ENCODE data around the gene STAM. TPM values are rescaled to one million over a fixed set of nuclear protein-coding genes. Genes with fewer than 3 reads are reported as not detected.

The STAM gene
- total and polyA plus RNA-seq, 2 donors from 2014 or later = 10.3 to 26.1 TPM

- H3K27me3 ChIP-seq (ENCODE audit: control insufficient read depth, insufficient read depth, low read length) = no peaks in the 10 kb centered on the region
- no peaks in the 10 kb centered on the region for H3K36me3 ChIP-seq (ENCODE audit: control insufficient read depth in 2 of 3, insufficient read depth in 3 of 3, low read length in 3 of 3)
- no peak overlapping the region for H3K9ac ChIP-seq (ENCODE audit: low read length in 3 of 3)
- no peak for FAIRE-seq
- H3K27ac ChIP-seq (ENCODE audit: low read depth in 2 of 2, low read length in 2 of 2) = no peak overlapping the region
- no peaks in the 10 kb centered on the region for H3K9me3 ChIP-seq (ENCODE audit: control insufficient read depth in 2 of 3, insufficient read depth in 1 of 3, low read length in 3 of 3)
- intact Hi-C loops (cut with DNase I) = no loop called here
- TF ChIP-seq, protein P1, sequence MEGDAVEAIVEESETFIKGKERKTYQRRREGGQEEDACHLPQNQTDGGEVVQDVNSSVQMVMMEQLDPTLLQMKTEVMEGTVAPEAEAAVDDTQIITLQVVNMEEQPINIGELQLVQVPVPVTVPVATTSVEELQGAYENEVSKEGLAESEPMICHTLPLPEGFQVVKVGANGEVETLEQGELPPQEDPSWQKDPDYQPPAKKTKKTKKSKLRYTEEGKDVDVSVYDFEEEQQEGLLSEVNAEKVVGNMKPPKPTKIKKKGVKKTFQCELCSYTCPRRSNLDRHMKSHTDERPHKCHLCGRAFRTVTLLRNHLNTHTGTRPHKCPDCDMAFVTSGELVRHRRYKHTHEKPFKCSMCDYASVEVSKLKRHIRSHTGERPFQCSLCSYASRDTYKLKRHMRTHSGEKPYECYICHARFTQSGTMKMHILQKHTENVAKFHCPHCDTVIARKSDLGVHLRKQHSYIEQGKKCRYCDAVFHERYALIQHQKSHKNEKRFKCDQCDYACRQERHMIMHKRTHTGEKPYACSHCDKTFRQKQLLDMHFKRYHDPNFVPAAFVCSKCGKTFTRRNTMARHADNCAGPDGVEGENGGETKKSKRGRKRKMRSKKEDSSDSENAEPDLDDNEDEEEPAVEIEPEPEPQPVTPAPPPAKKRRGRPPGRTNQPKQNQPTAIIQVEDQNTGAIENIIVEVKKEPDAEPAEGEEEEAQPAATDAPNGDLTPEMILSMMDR (IDR thresholded peaks at IDR 0.05; ENCODE audit: borderline replicate concordance, extremely low read depth, insufficient read depth) = no peak
- no peak for DNase-seq
- no peak overlapping the region for H3K4me3 ChIP-seq (ENCODE audit: low read length in 3 of 3)
- H3K4me1 ChIP-seq (ENCODE audit: control insufficient read depth in 2 of 3, insufficient read depth in 2 of 3, low read depth in 1 of 3, low read length in 3 of 3) = no peaks in the 10 kb centered on the region
These were observed 92.3 kb downstream of the STAM start for GRCh38 chr10:17736223-17736622.

GRCh38 chr10:17737027-17737965 lies 93.3 kb downstream of the STAM start:
- peak in 2 of 5 donors; percentile 30 to 41 for DNase-seq
- Histone ChIP-seq H3K4me3 (ENCODE audit: low read length in 3 of 3) (no peak overlapping the region), H3K4me1 (ENCODE audit: control insufficient read depth in 2 of 3, insufficient read depth in 2 of 3, low read depth in 1 of 3, low read length in 3 of 3) (no peaks in the 10 kb centered on the region), H3K36me3 (ENCODE audit: control insufficient read depth in 2 of 3, insufficient read depth in 3 of 3, low read length in 3 of 3) (no peaks in the 10 kb centered on the region), H3K9ac (ENCODE audit: low read length in 3 of 3) (no peak overlapping the region), H3K9me3 (ENCODE audit: control insufficient read depth in 2 of 3, insufficient read depth in 1 of 3, low read length in 3 of 3) (no peaks in the 10 kb centered on the region), H3K27ac (ENCODE audit: low read depth in 2 of 2, low read length in 2 of 2) (no peak overlapping the region), H3K27me3 (ENCODE audit: control insufficient read depth, insufficient read depth, low read length) (no peaks in the 10 kb centered on the region)
- peak; percentile 96 for FAIRE-seq
- TF ChIP-seq, protein P1 (IDR thresholded peaks at IDR 0.05; ENCODE audit: borderline replicate concordance, extremely low read depth, insufficient read depth) = peak; percentile 48
- intact Hi-C loops (cut with DNase I) = no loop called here

GRCh38 chr10:17740668-17741067 lies 96.7 kb downstream of the STAM start:
- FAIRE-seq = no peak
- intact Hi-C loops (cut with DNase I) = loop anchor here (10.0 kb wide), 1 partner anchor 136 kb away; no protein-coding TSS in a partner anchor
- Histone ChIP-seq H3K27me3 (ENCODE audit: control insufficient read depth, insufficient read depth, low read length) (no peaks in the 10 kb centered on the region), H3K27ac (ENCODE audit: low read depth in 2 of 2, low read length in 2 of 2) (no peak overlapping the region), H3K36me3 (ENCODE audit: control insufficient read depth in 2 of 3, insufficient read depth in 3 of 3, low read length in 3 of 3) (no peaks in the 10 kb centered on the region), H3K4me1 (ENCODE audit: control insufficient read depth in 2 of 3, insufficient read depth in 2 of 3, low read depth in 1 of 3, low read length in 3 of 3) (no peaks in the 10 kb centered on the region), H3K9me3 (ENCODE audit: control insufficient read depth in 2 of 3, insufficient read depth in 1 of 3, low read length in 3 of 3) (no peaks in the 10 kb centered on the region), H3K9ac (ENCODE audit: low read length in 3 of 3) (no peak overlapping the region), H3K4me3 (ENCODE audit: low read length in 3 of 3) (no peak overlapping the region)
- TF ChIP-seq, protein P1 (IDR thresholded peaks at IDR 0.05; ENCODE audit: borderline replicate concordance, extremely low read depth, insufficient read depth) = no peak
- no peak for DNase-seq

All from kidney (tissue), 14 donors.